HG02588 (cell line): Measurements from ENCODE around the gene SLC16A11.

ENCODE experiments used
- ATAC-seq: cut with Tn5 transposase; IDR thresholded peaks from one replicate; pipeline ENCODE4 v1.9.1; 2021; ENCODE audit warnings: mild to moderate bottlenecking, moderate library complexity; ENCODE audit not compliant: unreplicated experiment

The SLC16A11 gene

GRCh38 chr17:7026471-7027115 lies 17.3 kb downstream of the SLC16A11 start:
- no peak for ATAC-seq

- ATAC-seq = no peak
Measured at GRCh38 chr17:7025245-7025644, 18.6 kb downstream of the SLC16A11 start.

- ATAC-seq = no peak
Measured at GRCh38 chr17:7024402-7024785, 19.5 kb downstream of the SLC16A11 start.

GRCh38 chr17:7023576-7024401 lies 20.1 kb downstream of the SLC16A11 start:
- peak; percentile 47 for ATAC-seq

- no peak for ATAC-seq
Measured at GRCh38 chr17:7022781-7023571, 20.9 kb downstream of the SLC16A11 start, which contains the start of gene BCL6B. Gene BCL6B (plus strand): TSS chr17:7023050. CDS start chr17:7023672, 622 bp downstream.

- peak; percentile 65 for ATAC-seq
Measured at GRCh38 chr17:7021993-7022778, 21.7 kb downstream of the SLC16A11 start.

- ATAC-seq = no peak
Measured at GRCh38 chr17:7020894-7021664, 22.8 kb downstream of the SLC16A11 start.

- no peak for ATAC-seq
Measured at GRCh38 chr17:7019839-7020519, 23.9 kb downstream of the SLC16A11 start.

- no peak for ATAC-seq
Measured at GRCh38 chr17:7019367-7019766, 24.5 kb downstream of the SLC16A11 start.

- ATAC-seq = no peak
Measured at GRCh38 chr17:7018331-7018964, 25.4 kb downstream of the SLC16A11 start.

- no peak for ATAC-seq
Measured at GRCh38 chr17:7017827-7018200, 26.1 kb downstream of the SLC16A11 start.

GRCh38 chr17:7016886-7017826 lies 26.7 kb downstream of the SLC16A11 start:
- ATAC-seq = no peak

GRCh38 chr17:7016418-7016817 lies 27.5 kb downstream of the SLC16A11 start:
- ATAC-seq = no peak

- peak; percentile 7 for ATAC-seq
Measured at GRCh38 chr17:7014995-7015958, 28.6 kb downstream of the SLC16A11 start.

GRCh38 chr17:7014261-7014994 lies 29.5 kb downstream of the SLC16A11 start:
- peak; percentile 67 for ATAC-seq

GRCh38 chr17:7011942-7012254 lies 32.0 kb downstream of the SLC16A11 start:
- no peak for ATAC-seq
